ENCODE results near the gene FCER1A. TPM values are rescaled to one million over a fixed set of nuclear protein-coding genes. Genes with fewer than 3 reads are reported as not detected.

The FCER1A gene
- polyA plus RNA-seq, result 0.28 TPM
- long read RNA-seq, donor 1, result 0 reads
- long read RNA-seq, donor 2, result 0 reads
- long read RNA-seq, donor 3, result 0 reads
- long read RNA-seq, donor 4, result 0 reads
- long read RNA-seq, donor 5, result 0 reads
- long read RNA-seq, donor 6, result 0 reads
- long read RNA-seq, donor 7, result 0 reads
- long read RNA-seq, donor 8, result 0 reads
- long read RNA-seq, donor 9, result 0 reads
- long read RNA-seq, donor 10, result 0 reads
- long read RNA-seq, donor 11, result 0 reads

DNA sequence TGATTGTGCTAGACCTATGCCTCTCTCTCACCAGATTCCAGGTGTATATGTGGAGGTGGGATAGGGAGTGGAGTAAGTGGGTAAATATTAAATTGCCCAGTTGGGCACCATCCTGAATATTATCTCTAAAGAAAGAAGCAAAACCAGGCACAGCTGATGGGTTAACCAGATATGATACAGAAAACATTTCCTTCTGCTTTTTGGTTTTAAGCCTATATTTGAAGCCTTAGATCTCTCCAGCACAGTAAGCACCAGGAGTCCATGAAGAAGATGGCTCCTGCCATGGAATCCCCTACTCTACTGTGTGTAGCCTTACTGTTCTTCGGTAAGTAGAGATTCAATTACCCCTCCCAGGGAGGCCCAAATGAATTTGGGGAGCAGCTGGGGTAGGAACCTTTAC is at the start of gene FCER1A:
Gene FCER1A (plus strand): TSS at position 242 of the 400 bp plus-strand sequence. CDS start 29 bp downstream, at position 271.
- Histone ChIP-seq H3K4me1 (ENCODE audit: control insufficient read depth, insufficient read depth, low read length) (no peaks in the 10 kb centered on the region), H3K27ac (ENCODE audit: low read length) (no peak within 1 kb of the TSS), H3K36me3 (ENCODE audit: control insufficient read depth, insufficient read depth, low read length) (no peaks in the 10 kb centered on the region), H3K9me3 (ENCODE audit: control insufficient read depth, low read depth, low read length) (no peaks in the 10 kb centered on the region), H3K4me3 (ENCODE audit: low read length) (no peak within 1 kb of the TSS), H3K27me3 (ENCODE audit: control insufficient read depth, insufficient read depth, low read length) (no peaks in the 10 kb centered on the region)
- WGBS (ENCODE audit: insufficient coverage, low lambda C conversion rate), result no CpG with 5 or more reads among the region's 1 CpG
- no peak for DNase-seq

GRCh38 chr1:159261311-159261710 is 40.8 kb upstream of the FCER1A start:
- H3K36me3 ChIP-seq (ENCODE audit: control insufficient read depth, insufficient read depth, low read length), result no peaks in the 10 kb centered on the region
- no peak overlapping the region for H3K4me3 ChIP-seq (ENCODE audit: low read length)
- no peaks in the 10 kb centered on the region for H3K9me3 ChIP-seq (ENCODE audit: control insufficient read depth, low read depth, low read length)
- no peak overlapping the region for H3K27ac ChIP-seq (ENCODE audit: low read length)
- DNase-seq, result no peak
- no peaks in the 10 kb centered on the region for H3K4me1 ChIP-seq (ENCODE audit: control insufficient read depth, insufficient read depth, low read length)
- H3K27me3 ChIP-seq (ENCODE audit: control insufficient read depth, insufficient read depth, low read length), result no peaks in the 10 kb centered on the region

GRCh38 chr1:159261721-159262494 is 40.2 kb upstream of the FCER1A start:
- H3K4me1 ChIP-seq (ENCODE audit: control insufficient read depth, insufficient read depth, low read length), result no peaks in the 10 kb centered on the region
- H3K4me3 ChIP-seq (ENCODE audit: low read length), result no peak overlapping the region
- H3K36me3 ChIP-seq (ENCODE audit: control insufficient read depth, insufficient read depth, low read length), result no peaks in the 10 kb centered on the region
- WGBS (ENCODE audit: insufficient coverage, low lambda C conversion rate), result no CpG with 5 or more reads among the region's 2 CpGs
- H3K27ac ChIP-seq (ENCODE audit: low read length), result no peak overlapping the region
- no peak for DNase-seq
- H3K9me3 ChIP-seq (ENCODE audit: control insufficient read depth, low read depth, low read length), result no peaks in the 10 kb centered on the region
- H3K27me3 ChIP-seq (ENCODE audit: control insufficient read depth, insufficient read depth, low read length), result no peaks in the 10 kb centered on the region

GRCh38 chr1:159266832-159267231 is 35.3 kb upstream of the FCER1A start:
- H3K27me3 ChIP-seq (ENCODE audit: control insufficient read depth, insufficient read depth, low read length), result no peaks in the 10 kb centered on the region
- no peak for DNase-seq
- H3K9me3 ChIP-seq (ENCODE audit: control insufficient read depth, low read depth, low read length), result no peaks in the 10 kb centered on the region
- H3K27ac ChIP-seq (ENCODE audit: low read length), result no peak overlapping the region
- no peak overlapping the region for H3K4me3 ChIP-seq (ENCODE audit: low read length)
- WGBS (ENCODE audit: insufficient coverage, low lambda C conversion rate), result no CpG with 5 or more reads among the region's 3 CpGs
- H3K36me3 ChIP-seq (ENCODE audit: control insufficient read depth, insufficient read depth, low read length), result no peaks in the 10 kb centered on the region
- H3K4me1 ChIP-seq (ENCODE audit: control insufficient read depth, insufficient read depth, low read length), result no peaks in the 10 kb centered on the region

DNA sequence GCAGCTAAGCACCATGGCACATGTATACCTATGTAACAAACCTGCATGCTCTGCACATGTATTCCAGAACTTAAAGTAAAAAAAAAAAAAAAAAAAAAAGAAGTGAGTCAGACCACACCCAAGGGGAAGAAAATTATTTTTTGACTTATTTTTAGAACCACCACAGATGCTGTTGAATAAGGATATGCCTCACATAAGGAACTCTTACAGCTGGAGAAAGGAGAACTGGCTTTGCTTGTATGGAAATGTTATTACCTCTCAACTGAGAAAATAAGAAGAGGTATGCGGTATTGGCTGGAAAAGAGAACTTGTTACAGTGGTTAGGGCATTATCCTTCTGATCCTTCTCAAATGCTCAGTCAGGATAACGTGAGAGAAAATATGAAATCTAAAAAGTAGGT is 27.5 kb upstream of the FCER1A start:
- Histone ChIP-seq H3K9me3 (ENCODE audit: control insufficient read depth, low read depth, low read length) (no peaks in the 10 kb centered on the region), H3K36me3 (ENCODE audit: control insufficient read depth, insufficient read depth, low read length) (no peaks in the 10 kb centered on the region), H3K4me1 (ENCODE audit: control insufficient read depth, insufficient read depth, low read length) (no peaks in the 10 kb centered on the region), H3K27me3 (ENCODE audit: control insufficient read depth, insufficient read depth, low read length) (no peaks in the 10 kb centered on the region), H3K4me3 (ENCODE audit: low read length) (no peak overlapping the region), H3K27ac (ENCODE audit: low read length) (no peak overlapping the region)
- DNase-seq, result no peak
- WGBS (ENCODE audit: insufficient coverage, low lambda C conversion rate), result 40% methylated on average over 1 of the region's 2 CpGs

- Histone ChIP-seq H3K27me3 (ENCODE audit: control insufficient read depth, insufficient read depth, low read length) (no peaks in the 10 kb centered on the region), H3K4me1 (ENCODE audit: control insufficient read depth, insufficient read depth, low read length) (no peaks in the 10 kb centered on the region), H3K36me3 (ENCODE audit: control insufficient read depth, insufficient read depth, low read length) (no peaks in the 10 kb centered on the region), H3K9me3 (ENCODE audit: control insufficient read depth, low read depth, low read length) (no peaks in the 10 kb centered on the region), H3K27ac (ENCODE audit: low read length) (no peak overlapping the region), H3K4me3 (ENCODE audit: low read length) (no peak overlapping the region)
- DNase-seq, result no peak
Observed at GRCh38 chr1:159275891-159276290, 26.2 kb upstream of the FCER1A start.

DNA sequence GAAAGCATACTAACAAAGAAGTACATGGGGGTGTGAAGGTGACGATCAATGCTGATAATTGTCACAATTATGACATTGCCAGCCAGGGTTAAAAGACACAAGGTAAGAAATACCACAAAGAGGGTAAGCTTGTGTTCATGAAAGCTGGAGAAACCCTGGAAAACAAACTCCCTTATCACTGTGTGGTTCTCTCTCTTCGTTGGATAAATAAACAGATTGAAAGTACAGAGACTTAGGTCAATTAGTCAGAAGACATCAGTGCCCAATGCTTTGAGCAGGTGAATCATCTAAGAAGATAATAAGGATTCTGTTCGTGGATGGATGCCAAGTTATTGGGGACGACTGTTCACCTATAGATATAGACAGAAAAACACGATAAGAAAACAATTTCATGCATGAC is 22.4 kb upstream of the FCER1A start:
- H3K4me1 ChIP-seq (ENCODE audit: control insufficient read depth, insufficient read depth, low read length), result peaks cover 5% of the 10 kb centered on the region
- no peak for DNase-seq
- H3K4me3 ChIP-seq (ENCODE audit: low read length), result no peak overlapping the region
- H3K36me3 ChIP-seq (ENCODE audit: control insufficient read depth, insufficient read depth, low read length), result no peaks in the 10 kb centered on the region
- 61% methylated on average over 4 of the region's 5 CpGs for WGBS (ENCODE audit: insufficient coverage, low lambda C conversion rate)
- no peaks in the 10 kb centered on the region for H3K9me3 ChIP-seq (ENCODE audit: control insufficient read depth, low read depth, low read length)
- H3K27me3 ChIP-seq (ENCODE audit: control insufficient read depth, insufficient read depth, low read length), result no peaks in the 10 kb centered on the region
- H3K27ac ChIP-seq (ENCODE audit: low read length), result no peak overlapping the region

DNA sequence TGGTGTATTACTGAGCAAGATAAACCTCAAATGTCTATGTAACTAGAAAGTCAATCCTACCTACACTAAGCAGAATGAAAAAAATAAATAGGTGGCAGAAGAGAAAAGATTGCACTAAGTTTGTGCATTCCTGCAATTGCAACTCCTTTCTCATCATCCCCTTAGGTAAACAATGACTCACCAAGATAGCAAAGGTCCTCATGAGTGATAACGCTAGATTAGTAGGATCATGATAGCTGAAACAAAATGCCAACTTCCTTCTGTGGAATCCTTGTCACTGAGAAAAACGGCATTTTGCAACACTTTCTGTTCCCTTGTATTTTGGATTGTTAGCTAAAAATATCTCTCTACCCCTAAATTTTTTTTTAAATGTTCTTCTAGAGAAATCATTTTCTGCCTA is 20.0 kb upstream of the FCER1A start:
- Histone ChIP-seq H3K9me3 (ENCODE audit: control insufficient read depth, low read depth, low read length) (no peaks in the 10 kb centered on the region), H3K36me3 (ENCODE audit: control insufficient read depth, insufficient read depth, low read length) (no peaks in the 10 kb centered on the region), H3K4me1 (ENCODE audit: control insufficient read depth, insufficient read depth, low read length) (peaks cover 5% of the 10 kb centered on the region), H3K27ac (ENCODE audit: low read length) (peak overlapping the region; percentile 35), H3K27me3 (ENCODE audit: control insufficient read depth, insufficient read depth, low read length) (no peaks in the 10 kb centered on the region), H3K4me3 (ENCODE audit: low read length) (no peak overlapping the region)
- peak; percentile 53 to 69 for DNase-seq
- 9% methylated on average over 1 of the region's 2 CpGs for WGBS (ENCODE audit: insufficient coverage, low lambda C conversion rate)

GRCh38 chr1:159289060-159289459 is 13.1 kb upstream of the FCER1A start:
- WGBS (ENCODE audit: insufficient coverage, low lambda C conversion rate), result 100% methylated on average over 2 of the region's 2 CpGs
- Histone ChIP-seq H3K36me3 (ENCODE audit: control insufficient read depth, insufficient read depth, low read length) (no peaks in the 10 kb centered on the region), H3K27me3 (ENCODE audit: control insufficient read depth, insufficient read depth, low read length) (no peaks in the 10 kb centered on the region), H3K4me3 (ENCODE audit: low read length) (no peak overlapping the region), H3K9me3 (ENCODE audit: control insufficient read depth, low read depth, low read length) (no peaks in the 10 kb centered on the region), H3K27ac (ENCODE audit: low read length) (no peak overlapping the region), H3K4me1 (ENCODE audit: control insufficient read depth, insufficient read depth, low read length) (no peaks in the 10 kb centered on the region)
- no peak for DNase-seq

GRCh38 chr1:159291424-159291823 is 10.7 kb upstream of the FCER1A start:
- no peaks in the 10 kb centered on the region for H3K27me3 ChIP-seq (ENCODE audit: control insufficient read depth, insufficient read depth, low read length)
- no CpG with 5 or more reads among the region's 1 CpG for WGBS (ENCODE audit: insufficient coverage, low lambda C conversion rate)
- no peak overlapping the region for H3K4me3 ChIP-seq (ENCODE audit: low read length)
- DNase-seq, result no peak
- no peaks in the 10 kb centered on the region for H3K4me1 ChIP-seq (ENCODE audit: control insufficient read depth, insufficient read depth, low read length)
- H3K36me3 ChIP-seq (ENCODE audit: control insufficient read depth, insufficient read depth, low read length), result no peaks in the 10 kb centered on the region
- no peaks in the 10 kb centered on the region for H3K9me3 ChIP-seq (ENCODE audit: control insufficient read depth, low read depth, low read length)
- H3K27ac ChIP-seq (ENCODE audit: low read length), result no peak overlapping the region

Data from large intestine (tissue), 12 donors.